HepG2 (cell line): ENCODE data around the gene GADD45GIP1. TPM values are rescaled to one million over a fixed set of nuclear protein-coding genes. Genes with fewer than 3 reads are reported as not detected.

Experiments used
- ATAC-seq: fragments of 200-7000 bp; cut with Tn5 transposase; 3 replicates; pipeline ENCODE4 v1.9.1; 2020; ENCODE audit warnings: mild to moderate bottlenecking, moderate library complexity
- BruUV-seq: library from RNA; stranded (reverse); fragments of 400-500 nt; replicated peaks from 2 replicates; lab custom pipeline; 2021; lab: Mats Ljungman, UMichigan
- CTCF ChIA-PET: fragments of 300-600 bp; formaldehyde crosslinking; extraction: SDS; loops from one replicate; lab custom pipeline; 2021; ENCODE audit warnings: low total read pairs, inconsistent platforms, low intra/inter-chr PET ratio; lab: Yijun Ruan, JAX
- POLR2A ChIA-PET: fragments of 350-600 bp; sonication (Branson Sonifier 250); formaldehyde crosslinking; loops from one replicate; lab custom pipeline; 2020; ENCODE audit warnings: antibody characterized with exemption, inconsistent platforms; lab: Yijun Ruan, JAX
- DNase-seq: peaks from one replicate; pipeline ENCODE4 v3.0.0-alpha.2; 2015; ENCODE audit warnings: low spot score
- FAIRE-seq: peaks from 3 replicates; lab custom pipeline; 2011; peaks lifted over from hg19 to GRCh38; lab: Jason Lieb, UNC
- H2AFZ ChIP-seq: one replicate; pipeline ENCODE4 v1.6.1; 2011; ENCODE audit warnings: low read length, inconsistent platforms
- H3K27ac ChIP-seq: fragments of 300-600 bp; 3 replicates; pipeline ENCODE4 v1.8.0; 2011; ENCODE audit warnings: mixed run types, mild to moderate bottlenecking, mixed read lengths, low read length, inconsistent platforms; ENCODE audit not compliant: insufficient read depth; ENCODE audit errors: extremely low read length
- H3K27me3 ChIP-seq, 2 experiments: fragments of 200-600 bp in 1 of 2; 2 replicates in 1 of 2; 3 replicates in 1 of 2; pipeline versions ENCODE4 v1.6.0 to v1.8.0; 2011; ENCODE audit warnings: low read length in 2 of 2, mild to moderate bottlenecking in 2 of 2, moderate library complexity in 2 of 2, inconsistent platforms in 1 of 2; ENCODE audit not compliant: insufficient read depth in 2 of 2, control insufficient read depth in 1 of 2
- H3K36me3 ChIP-seq, 2 experiments: fragments of 200-600 bp in 1 of 2; replicated peaks in 1 of 2; 2 replicates in 1 of 2; 3 replicates in 1 of 2; pipeline versions ENCODE4 v1.5.1 to v1.8.0; 2011; ENCODE audit warnings: low read length in 2 of 2, inconsistent platforms in 1 of 2; ENCODE audit not compliant: insufficient read depth in 2 of 2, control insufficient read depth in 1 of 2
- H3K4me1 ChIP-seq: 2 replicates; pipeline ENCODE4 v1.5.1; 2012; ENCODE audit warnings: low read length, inconsistent platforms; ENCODE audit not compliant: insufficient read depth
- H3K4me2 ChIP-seq: 2 replicates; pipeline ENCODE4 v1.6.0; 2011; ENCODE audit warnings: low read depth, low read length, inconsistent platforms
- H3K4me3 ChIP-seq, 3 experiments: fragments of 200-600 bp in 1 of 3; sonication (generic), shearing (Covaris generic) in 1 of 3; replicated peaks in 1 of 3; 2 replicates each; pipeline ENCODE4 v1.5.1; 2011 to 2016; ENCODE audit warnings: low read length in 3 of 3, inconsistent platforms in 2 of 3, low read depth in 2 of 3, mild to moderate bottlenecking in 2 of 3, control low read depth in 1 of 3, mixed read lengths in 1 of 3; ENCODE audit not compliant: insufficient read depth in 1 of 3
- H3K79me2 ChIP-seq: one replicate; pipeline ENCODE4 v1.6.1; 2011; ENCODE audit warnings: low read length, inconsistent platforms; ENCODE audit not compliant: insufficient read depth
- H3K9ac ChIP-seq: 2 replicates; pipeline ENCODE4 v1.6.0; 2011; ENCODE audit warnings: mild to moderate bottlenecking, low read depth, low read length, inconsistent platforms; ENCODE audit not compliant: insufficient read depth
- H3K9me3 ChIP-seq: 2 replicates; pipeline ENCODE4 v1.5.1; 2012; ENCODE audit warnings: mild to moderate bottlenecking, low read length
- H4K20me1 ChIP-seq: 2 replicates; pipeline ENCODE4 v1.6.0; 2011; ENCODE audit warnings: inconsistent platforms, mild to moderate bottlenecking, low read length, moderate library complexity; ENCODE audit not compliant: insufficient read depth
- CHD2 ChIP-seq: IDR thresholded peaks from 2 replicates; pipeline ENCODE4 v1.6.1; 2011; ENCODE audit warnings: low read depth, low read length, improper control_type of control experiment
- FOXA1 ChIP-seq, 2 experiments: fragments of 450-650 bp in 1 of 2; sonication (generic) in 1 of 2; formaldehyde crosslinking in 1 of 2; IDR thresholded peaks; 2 replicates each; pipeline versions ENCODE4 v1.4.0 to v1.6.1; 2016 to 2020; ENCODE audit warnings: missing genetic modification reagents in 1 of 2
- GATA4 ChIP-seq: sonication (generic); IDR thresholded peaks from 2 replicates; pipeline ENCODE4 v1.6.1; 2016; ENCODE audit warnings: antibody characterized with exemption, low read depth, borderline replicate concordance
- HMG20B ChIP-seq: conservative IDR thresholded peaks from 2 replicates; pipeline ENCODE4 v1.6.1; 2016; ENCODE audit warnings: missing genetic modification reagents, missing compliant biosample characterization
- PRPF4 ChIP-seq: fragments of 200-400 bp; formaldehyde crosslinking; IDR thresholded peaks from 2 replicates; pipeline ENCODE4 v1.6.1; 2016; ENCODE audit warnings: low read length, low read depth; ENCODE audit not compliant: poor library complexity, severe bottlenecking
- RBFOX2 ChIP-seq: fragments of 200-400 bp; formaldehyde crosslinking; IDR thresholded peaks from 2 replicates; pipeline ENCODE4 v1.6.1; 2017; ENCODE audit warnings: low read depth, mild to moderate bottlenecking, low read length
- RFX3 ChIP-seq: IDR thresholded peaks from 2 replicates; pipeline ENCODE4 v1.6.1; 2016; ENCODE audit warnings: missing biosample characterization, missing genetic modification reagents
- SNAPC5 ChIP-seq: sonication (generic); formaldehyde crosslinking; IDR thresholded peaks from 2 replicates; pipeline ENCODE4 v1.8.1; 2023; ENCODE audit warnings: mild to moderate bottlenecking, missing genetic modification reagents, borderline replicate concordance
- YY1 ChIP-seq: IDR thresholded peaks from 2 replicates; pipeline ENCODE4 v1.6.1; 2011; ENCODE audit warnings: low read length, low read depth, moderate library complexity, mild to moderate bottlenecking; ENCODE audit not compliant: insufficient read depth, insufficient replicate concordance
- ZBTB38 ChIP-seq: sonication (generic); formaldehyde crosslinking; IDR thresholded peaks from 2 replicates; pipeline ENCODE4 v1.5.1; 2020; ENCODE audit warnings: mild to moderate bottlenecking, missing genetic modification reagents
- ZNF784 ChIP-seq: sonication (generic); formaldehyde crosslinking; IDR thresholded peaks from 2 replicates; pipeline ENCODE4 v1.5.1; 2020; ENCODE audit warnings: missing genetic modification reagents, mild to moderate bottlenecking, borderline replicate concordance
- WGBS: methylation state at CpG from one replicate; pipeline ENCODE4 v1.1.6; 2017; ENCODE audit warnings: low lambda C conversion rate; 5-methylcytosine and 5-hydroxymethylcytosine counted together
- in situ Hi-C: cut with HindIII; loops from 2 replicates; pipeline ENCODE4 v1.10.0; 2017; ENCODE audit warnings: low pct_unique_long_range_greater_than_20kb; ENCODE audit not compliant: extremely low pct_ligation_motif_present
- intact Hi-C: fragments of 100-400 bp; cut with micrococcal nuclease; formaldehyde crosslinking; loops from one replicate; pipeline ENCODE4 v1.10.0; 2022; ENCODE audit not compliant: unreplicated experiment
- polyA plus RNA-seq, 8 experiments: library from polyadenylated mRNA; depleted of rRNA in 3 of 8; stranded (reverse) in 7 of 8; unstranded in 1 of 8; fragments of >200 nt; fragmentation: Illumina TruSeq in 4 of 8; extraction: Trizol in 4 of 8; gene quantifications; 2 replicates each; pipeline versions ENCODE4 v1.2.1 to v1.2.3, GENCODE V29; 2011 to 2016; ENCODE audit warnings: low read depth in 4 of 8, missing spikeins in 1 of 8, mixed read lengths in 1 of 8; ENCODE audit not compliant: insufficient read depth in 1 of 8
- total RNA-seq, 5 experiments: library from RNA; depleted of rRNA; stranded (reverse); fragments of >200 nt; fragmentation: Illumina TruSeq; extraction: Trizol; gene quantifications; 2 replicates each; pipeline ENCODE4 v1.2.3, GENCODE V29; 2016; ENCODE audit warnings: low read depth in 1 of 5

GADD45GIP1 gene
- total and polyA plus RNA-seq, 2 of the 13 experiments (the other 11 are each of a cell fraction or from before 2014, with no cell fraction given), result 24.6 to 30.7 TPM

GRCh38 chr19:13001166-13001501, 44.1 kb upstream of the GADD45GIP1 start:
- DNase-seq, result no peak
- intact Hi-C loops, result no loop called here
- TF ChIP-seq ZNF784 (CRISPR knock-in tag), result no peak
- TF ChIP-seq YY1, result no peak
- TF ChIP-seq RBFOX2, result 0 out of 2 replicates have a peak, but pooled peaks have one; percentile 5
- TF ChIP-seq PRPF4, result no peak
- Histone ChIP-seq H2AFZ (no peak overlapping the region), H3K27me3 (no peaks in the 10 kb centered on the region), H4K20me1 (peaks cover 6% of the 10 kb centered on the region; the same call in 1 of the 2 replicates), H3K9me3 (no peaks in the 10 kb centered on the region), H3K4me1 (peaks cover 27% of the 10 kb centered on the region), H3K27ac (no peak overlapping the region), H3K79me2 (peaks cover 55% of the 10 kb centered on the region), H3K4me2 (no peak overlapping the region), H3K4me3 (no peak overlapping the region), H3K9ac (no peak overlapping the region), H3K36me3 (peaks cover 6 to 10% of the 10 kb centered on the region in 2 experiments; a peak in 4 of 5 replicates)
- ATAC-seq, result no peak
- BruUV-seq, result no TSS peak
- CTCF ChIA-PET, result no interaction called here
- FAIRE-seq, result no peak
- POLR2A ChIA-PET, result interaction anchor here (0.6 to 1.8 kb wide), 3 partner anchors 12 to 60 kb away, joined by 3 to 8 read pairs (median 5); no protein-coding TSS in a partner anchor
- WGBS, result 99% methylated on average over 18 of the region's 19 CpGs
- in situ Hi-C loops, result no loop called here

DNA sequence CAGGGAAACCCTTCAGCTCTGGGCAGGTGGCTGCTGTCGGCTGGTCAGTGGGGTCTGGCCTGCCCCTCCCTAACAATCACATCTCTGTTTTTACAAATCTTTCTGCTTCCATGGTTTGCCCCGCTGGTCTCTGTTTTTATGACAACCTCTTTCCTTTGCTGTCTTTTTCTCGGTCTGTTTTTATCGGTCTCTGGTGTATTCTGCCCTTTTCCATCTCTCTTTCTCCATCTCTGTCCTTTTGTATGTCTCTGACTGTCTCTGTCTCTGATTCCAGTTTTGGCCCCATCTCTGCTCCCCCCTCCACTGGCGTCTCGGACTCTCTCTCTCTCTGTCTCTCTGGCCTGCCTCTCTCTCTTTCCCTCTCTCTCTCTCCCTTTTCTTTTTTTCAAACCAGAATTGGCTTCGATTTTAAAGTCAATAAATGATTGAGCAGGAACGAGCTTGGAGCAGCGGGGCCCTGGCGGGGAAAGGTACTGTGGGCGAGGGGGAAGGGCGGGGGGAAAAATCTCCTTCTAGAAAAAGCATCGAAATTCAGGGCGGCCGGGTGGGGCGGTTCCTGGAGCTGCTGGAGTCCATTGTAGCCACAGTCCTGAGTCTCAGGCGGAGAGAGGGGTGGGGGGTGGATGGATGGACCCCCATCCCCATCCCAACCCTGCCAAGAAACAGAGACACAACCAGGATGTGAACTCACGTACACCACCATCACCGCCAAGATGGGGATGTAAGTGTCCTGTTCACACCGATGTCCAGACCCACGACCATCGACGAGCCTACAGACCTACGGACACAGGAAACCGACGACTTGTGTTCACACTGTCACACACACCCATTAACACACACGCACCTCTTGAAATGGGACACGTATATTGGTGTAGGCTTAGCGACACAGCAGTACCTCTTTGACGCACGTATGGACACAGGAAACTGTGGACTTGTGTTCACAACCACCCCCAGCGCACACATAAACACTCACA, 41.2 kb upstream of the GADD45GIP1 start:
- BruUV-seq, result TSS peak; percentile 43
- peaks cover 22% of the 10 kb centered on the region for H3K4me1 ChIP-seq
- H3K9ac ChIP-seq, result no peak overlapping the region
- peaks cover 37% of the 10 kb centered on the region for H3K79me2 ChIP-seq
- TF ChIP-seq RFX3 (CRISPR knock-in tag) (no peak), GATA4 (no peak), CHD2 (no peak), SNAPC5 (CRISPR knock-in tag) (no peak), FOXA1 (IDR thresholded peaks at IDR 0.05) (no peak), FOXA1 (CRISPR knock-in tag; IDR thresholded peaks at IDR 0.05) (no peak), ZBTB38 (CRISPR knock-in tag) (0 out of 2 replicates have a peak, but pooled peaks have one; percentile 22), HMG20B (CRISPR knock-in tag) (no peak)
- no peak overlapping the region for H2AFZ ChIP-seq
- CTCF ChIA-PET, result no interaction called here
- DNase-seq, result no peak
- ATAC-seq, result no peak
- no peak overlapping the region for H3K4me3 ChIP-seq
- no peaks in the 10 kb centered on the region for H3K9me3 ChIP-seq
- H3K36me3 ChIP-seq, result peaks cover 5 to 10% of the 10 kb centered on the region in 2 experiments; a peak in 4 of 5 replicates
- H3K27ac ChIP-seq, result no peak overlapping the region
- POLR2A ChIA-PET, result interaction anchor here (0.7 to 2.1 kb wide), 2 partner anchors 25 to 57 kb away, joined by 3 to 8 read pairs; no protein-coding TSS in a partner anchor
- in situ Hi-C loops, result no loop called here
- H3K4me2 ChIP-seq, result no peak overlapping the region
- intact Hi-C loops, result no loop called here
- no peak for FAIRE-seq
- 96% methylated on average over 23 of the region's 32 CpGs for WGBS
- H4K20me1 ChIP-seq, result peaks cover 6% of the 10 kb centered on the region; the same call in 1 of the 2 replicates
- no peaks in the 10 kb centered on the region for H3K27me3 ChIP-seq
